ENCODE measurements around the gene LPP.

LPP gene

DNA sequence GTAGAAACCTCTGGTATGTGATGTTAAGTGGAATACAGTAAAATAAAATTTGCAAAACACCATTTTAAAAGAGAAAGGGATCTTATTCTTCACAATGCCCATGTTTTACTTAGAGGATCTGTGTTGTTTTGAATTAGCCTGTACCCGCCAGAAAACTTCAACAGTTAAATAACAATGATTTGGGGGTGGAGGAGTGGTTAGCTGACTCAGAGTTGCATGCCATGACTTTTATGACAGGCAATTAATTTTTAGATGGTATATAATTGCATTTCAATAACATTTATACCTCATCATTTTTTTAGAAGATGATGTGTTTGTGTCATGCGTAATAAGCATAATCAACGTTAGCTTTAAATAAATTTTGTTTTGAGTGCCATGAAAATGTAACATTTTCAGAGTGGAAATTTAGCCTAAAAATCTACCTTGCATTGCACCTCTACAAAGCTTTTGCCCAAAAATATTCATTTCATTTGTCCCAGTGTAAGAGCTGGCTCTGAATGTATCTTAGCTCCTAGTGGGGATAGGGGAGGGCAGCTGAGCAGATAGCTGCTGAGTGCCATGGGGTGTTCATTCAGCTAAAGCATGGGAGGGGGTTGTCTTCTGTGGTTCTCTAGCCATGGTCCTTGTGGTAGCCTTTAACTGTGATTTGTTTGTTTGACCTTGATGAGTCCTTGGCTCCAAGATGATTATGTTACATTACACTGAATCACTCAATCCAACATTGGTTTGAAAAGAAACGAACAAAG, 379.8 kb downstream of the LPP start:
- DNase-seq, result no peak

DNA sequence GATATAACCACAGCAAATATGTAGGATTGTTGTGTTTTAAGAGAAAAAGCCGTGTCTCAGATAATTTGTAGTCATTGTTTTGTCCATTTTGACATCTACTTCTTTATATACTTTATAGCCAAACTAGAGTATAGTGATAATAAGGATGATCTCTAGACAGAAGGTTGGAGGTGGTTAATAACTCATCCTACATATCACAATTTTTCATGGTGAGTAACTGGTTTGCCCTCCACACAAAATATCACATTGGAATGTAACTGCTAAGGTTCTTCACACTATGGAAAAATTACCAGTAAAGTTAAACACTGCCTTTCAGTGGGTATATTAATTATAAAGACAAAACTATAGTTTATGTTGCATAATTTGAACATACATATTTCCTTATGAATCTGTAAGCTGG, 380.7 kb downstream of the LPP start:
- no peak for DNase-seq

DNA sequence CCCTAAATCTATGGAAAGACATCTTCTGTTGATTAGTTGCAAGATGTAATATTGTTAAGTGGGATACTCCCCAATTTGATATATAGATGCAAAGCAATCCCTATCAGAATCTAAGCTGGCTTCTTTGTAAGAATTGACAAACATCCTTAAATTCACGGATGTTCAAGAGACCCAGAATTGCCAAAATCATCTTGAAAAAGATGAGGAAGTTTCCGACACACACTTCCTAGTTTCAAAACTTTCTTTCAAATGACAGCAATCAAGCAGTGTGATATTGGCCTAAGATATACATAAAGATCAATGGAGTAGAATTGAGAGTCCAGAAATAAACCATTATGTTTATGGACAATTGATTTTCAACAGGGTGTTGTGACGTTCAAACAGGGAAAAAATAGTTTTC, 383.6 kb downstream of the LPP start:
- no peak for DNase-seq

DNA sequence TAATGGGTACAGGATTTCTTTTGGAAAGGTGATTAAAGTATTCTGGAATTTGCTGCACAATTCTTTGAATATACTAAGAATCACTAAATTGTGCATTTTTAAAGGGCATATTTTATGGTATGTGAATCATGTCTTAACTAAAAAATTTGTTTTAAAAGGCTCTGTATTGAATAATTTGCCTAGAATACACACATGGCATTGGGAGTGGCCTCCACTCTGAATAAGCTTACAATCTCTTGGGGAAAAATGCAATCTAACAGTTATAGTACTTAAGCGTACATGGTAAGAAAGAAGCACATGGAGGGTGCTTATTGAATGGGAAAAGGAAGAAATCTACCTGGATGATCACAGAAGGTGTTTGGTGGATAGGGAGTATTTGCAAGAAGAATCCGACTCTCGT, 385.1 kb downstream of the LPP start:
- no peak for DNase-seq

DNA sequence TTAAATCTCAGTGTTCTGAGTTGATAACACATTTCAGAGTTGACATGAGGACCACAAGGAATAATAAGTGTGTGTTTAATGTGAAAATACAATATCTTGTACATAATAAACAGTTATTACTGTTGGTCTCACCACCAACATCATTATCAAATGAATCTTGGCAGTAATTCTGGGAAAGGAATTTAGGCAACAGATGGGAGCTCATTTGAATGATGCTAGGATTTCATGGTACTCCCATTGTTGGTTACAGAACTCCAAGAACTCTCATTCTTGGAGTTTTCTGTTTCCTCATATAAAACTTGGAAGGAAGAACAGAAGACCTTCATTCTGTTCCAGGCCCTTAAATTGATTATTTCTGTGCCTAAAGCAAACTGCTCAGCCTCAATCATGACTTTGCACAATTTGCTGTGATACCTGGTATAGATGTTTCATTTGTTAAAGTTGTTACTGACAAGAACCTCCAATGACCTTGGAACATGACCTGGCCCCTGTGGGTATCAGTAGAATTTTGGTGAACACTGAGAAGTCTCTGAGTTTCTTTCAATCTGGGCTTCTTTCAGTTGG, 385.8 kb downstream of the LPP start:
- DNase-seq, result no peak

DNA sequence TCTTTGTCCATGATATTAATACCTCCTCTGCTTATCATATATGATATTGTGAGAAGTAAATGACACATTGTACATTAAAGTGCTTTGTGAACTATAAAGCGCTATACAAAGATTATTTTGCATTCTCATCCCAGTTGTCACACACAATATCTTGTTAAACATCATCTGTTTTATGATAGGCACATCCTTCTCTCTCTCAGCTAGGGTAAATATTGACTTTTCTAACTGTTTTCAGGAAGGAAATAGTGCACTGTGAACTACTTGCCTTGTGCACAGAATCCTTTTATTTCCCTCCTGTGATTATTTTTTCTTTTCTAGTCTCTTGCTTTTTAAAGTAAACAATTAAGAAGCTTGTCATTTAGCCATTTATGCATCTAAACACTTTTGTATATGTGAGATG, 388.2 kb downstream of the LPP start:
- no peak for DNase-seq

DNA sequence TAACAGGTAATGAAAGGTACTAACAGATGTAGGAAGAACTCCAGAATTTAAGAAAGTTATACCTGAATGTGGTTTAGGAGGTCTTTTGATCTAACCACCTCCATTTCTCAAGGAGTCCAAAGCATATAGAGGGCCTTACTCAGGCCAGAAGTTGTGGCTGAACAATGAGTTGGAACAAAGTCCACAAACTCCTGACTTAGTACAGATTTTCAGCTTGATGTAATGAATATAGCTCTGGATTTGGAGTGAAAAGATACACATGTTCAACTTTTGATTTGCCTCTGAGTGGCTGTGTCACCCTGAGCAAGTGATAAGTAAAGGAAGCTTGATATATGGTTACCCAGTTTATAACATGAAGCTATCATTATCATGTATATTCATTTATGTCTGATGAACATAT, 390.1 kb downstream of the LPP start:
- no peak for DNase-seq

DNA sequence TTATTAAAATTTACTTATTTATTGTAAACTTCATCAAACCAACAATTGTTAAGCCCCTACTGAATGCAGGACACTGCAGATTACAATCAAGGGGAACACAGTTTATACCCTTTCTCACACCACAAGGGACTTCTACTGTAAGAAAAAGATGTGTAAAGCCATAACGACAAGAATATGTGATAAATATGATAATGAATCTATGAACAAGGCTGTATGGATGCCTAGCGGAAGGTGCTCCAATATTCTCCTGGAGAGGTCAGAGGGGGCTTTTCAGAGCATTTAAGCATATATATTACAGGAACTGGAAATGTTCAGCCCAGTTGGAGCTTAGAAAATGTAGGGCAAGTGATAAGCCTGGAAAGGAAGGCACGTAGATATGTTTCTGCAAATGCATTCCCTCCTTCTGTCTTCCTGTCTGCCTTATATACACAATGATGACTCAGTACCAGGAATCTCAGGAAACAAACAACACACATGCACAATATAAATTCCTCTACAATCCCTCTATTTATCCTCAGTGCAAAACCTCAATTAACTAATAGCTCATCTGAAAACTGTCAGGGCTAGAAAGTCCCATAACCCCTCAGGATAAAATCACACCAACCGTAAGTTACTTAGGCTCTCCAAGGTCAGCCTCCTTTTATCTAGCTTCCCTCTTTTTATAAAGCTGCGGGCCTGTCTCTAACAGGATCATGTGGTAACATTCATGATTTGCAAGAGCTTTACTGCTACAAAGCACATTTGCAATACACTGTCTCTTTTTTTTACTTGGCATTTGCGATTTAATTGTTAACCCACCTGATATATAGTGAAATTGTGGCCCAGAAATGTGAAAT, 393.1 kb downstream of the LPP start:
- DNase-seq, result no peak

DNA sequence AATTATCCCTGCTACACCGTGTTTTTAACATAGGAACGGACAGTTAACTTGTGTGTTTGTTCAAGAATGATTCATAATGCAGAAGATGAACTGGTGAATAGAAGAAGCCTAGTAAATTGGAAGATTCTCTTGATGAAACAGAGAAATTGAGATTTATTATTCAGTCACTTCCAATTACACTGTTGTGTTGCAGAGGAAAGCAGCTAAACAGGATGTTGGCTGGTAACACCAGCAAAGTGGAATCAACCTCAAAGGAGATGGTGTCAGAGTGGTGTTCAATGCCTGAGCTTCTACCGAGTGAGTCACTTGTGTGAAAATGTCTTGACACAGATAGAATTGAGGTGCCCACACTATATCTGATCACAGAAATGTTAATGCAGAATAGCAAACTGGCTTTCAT, 399.6 kb downstream of the LPP start:
- DNase-seq, result no peak

DNA sequence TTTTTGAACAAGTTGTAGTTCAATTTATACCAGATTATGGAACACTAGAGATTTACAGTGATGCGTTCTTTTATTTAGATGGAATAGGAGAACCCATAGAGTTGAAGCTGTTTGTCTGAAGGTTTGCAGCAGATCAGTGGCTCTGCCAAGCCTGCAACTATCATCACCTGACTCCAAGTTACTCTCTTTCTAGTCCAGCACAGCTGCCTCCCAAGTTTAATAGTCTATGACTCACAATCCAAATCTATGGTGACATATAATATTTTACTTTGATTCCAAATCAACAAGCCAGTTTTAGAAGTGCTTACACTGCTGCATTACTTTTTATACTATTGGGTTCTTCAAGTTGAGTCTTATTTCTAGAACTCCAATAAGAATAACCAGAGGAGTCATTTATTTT, 400.4 kb downstream of the LPP start:
- no peak for DNase-seq

DNA sequence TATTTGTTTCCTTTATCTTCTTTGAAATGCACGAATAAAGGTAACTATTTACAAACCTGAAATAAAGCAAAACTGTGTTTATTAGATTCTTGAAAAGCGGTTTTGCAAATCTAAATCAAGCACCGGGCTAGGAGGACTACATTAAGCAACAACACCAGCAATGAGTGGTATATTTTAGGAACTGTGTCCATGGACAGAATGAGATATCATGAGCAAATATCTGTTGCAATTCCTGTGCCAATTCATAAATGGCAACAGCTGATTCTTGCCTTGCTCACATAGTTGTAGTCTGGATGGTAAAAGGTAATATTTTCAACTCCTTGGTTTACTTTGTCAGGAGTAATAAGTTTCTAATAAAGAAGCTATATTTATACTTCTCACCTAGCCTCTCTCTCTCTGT, 403.3 kb downstream of the LPP start:
- no peak for DNase-seq

DNA sequence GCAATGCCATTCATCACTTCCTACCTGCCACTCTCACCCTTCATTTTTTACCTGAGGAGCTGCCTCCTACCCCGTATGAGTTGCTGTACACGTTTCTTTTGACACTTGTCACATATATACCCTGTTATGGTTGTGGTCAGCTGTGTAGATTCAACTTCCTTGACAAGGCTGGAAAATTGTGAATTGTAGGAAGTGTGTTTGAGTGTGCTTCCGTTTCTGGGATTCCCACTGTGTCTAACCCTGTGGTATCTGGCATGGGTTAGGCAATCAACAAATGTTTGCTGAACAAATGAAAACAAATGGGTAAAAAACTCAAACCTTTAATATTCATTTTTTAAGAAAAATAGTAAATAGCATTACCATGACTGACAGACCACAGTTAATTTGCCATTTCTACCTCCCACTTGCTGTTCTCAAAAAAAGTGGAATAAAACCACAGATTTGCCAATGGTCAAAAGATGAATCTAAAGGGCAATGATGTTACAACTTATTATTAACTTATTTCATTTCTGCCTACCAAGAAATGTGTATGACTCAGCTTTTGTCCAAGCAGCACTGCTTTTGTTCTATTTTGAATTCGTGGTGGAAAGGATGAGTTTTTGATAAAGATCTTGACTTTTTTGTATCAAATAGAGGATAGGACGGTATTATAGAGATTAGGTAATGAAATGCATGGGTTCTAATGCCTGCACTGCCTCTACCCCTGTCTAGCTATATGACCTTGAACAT, 404.6 kb downstream of the LPP start:
- DNase-seq, result no peak

DNA sequence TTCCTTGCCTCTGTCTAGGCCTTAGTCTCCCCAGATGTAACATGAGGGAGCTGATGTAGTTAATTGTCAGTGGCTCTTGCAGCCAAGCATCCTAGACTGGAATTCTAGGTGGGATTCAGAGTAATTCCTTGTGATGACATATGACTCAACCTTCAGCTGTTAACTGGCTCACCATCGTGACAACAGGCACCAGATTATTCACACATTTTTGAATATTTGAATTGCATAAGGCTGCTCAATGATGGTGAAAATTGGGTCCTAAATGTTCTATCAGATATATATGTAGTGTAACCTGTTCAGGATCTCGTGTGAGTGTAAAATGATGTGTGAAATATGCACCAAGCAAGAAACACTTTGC, 405.1 kb downstream of the LPP start:
- DNase-seq, result no peak

DNA sequence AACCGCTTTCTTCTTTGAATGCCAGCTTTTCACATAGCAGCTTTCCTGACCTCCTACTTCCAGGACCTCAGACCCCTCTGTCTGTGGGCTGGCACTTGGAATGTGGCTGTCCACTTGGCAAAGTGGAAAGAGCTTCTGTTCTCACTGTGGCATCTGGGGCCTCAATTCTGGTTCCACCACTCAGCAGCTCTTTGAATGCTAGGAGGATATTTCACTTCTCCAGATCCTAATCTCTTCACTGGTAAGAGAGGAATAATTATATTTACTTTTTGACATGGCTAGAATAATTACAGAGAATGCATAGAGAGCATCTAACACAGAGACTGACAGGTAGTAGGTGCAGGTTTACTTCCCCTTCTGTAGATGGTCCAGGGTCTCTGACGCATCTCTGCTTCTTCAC, 405.9 kb downstream of the LPP start:
- no peak for DNase-seq

DNA sequence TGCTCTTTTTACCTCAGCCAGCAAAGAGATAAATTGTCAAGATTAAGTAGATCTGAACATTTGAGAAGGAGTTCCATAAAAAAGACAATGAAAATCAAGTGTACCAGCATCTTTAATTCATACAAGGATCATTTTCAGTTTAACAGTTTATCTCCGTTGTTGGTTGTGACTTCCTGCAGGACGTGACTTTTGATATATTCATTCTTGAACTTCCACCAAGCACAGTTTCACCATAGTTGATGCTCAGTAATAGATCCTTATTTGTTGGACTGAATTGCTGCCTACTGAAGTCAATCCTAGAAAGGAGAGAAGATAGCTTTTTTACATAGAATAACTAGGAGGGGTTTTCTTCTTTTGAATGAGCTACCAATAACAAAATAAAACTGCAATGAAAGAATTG, 408.2 kb downstream of the LPP start:
- no peak for DNase-seq

DNA sequence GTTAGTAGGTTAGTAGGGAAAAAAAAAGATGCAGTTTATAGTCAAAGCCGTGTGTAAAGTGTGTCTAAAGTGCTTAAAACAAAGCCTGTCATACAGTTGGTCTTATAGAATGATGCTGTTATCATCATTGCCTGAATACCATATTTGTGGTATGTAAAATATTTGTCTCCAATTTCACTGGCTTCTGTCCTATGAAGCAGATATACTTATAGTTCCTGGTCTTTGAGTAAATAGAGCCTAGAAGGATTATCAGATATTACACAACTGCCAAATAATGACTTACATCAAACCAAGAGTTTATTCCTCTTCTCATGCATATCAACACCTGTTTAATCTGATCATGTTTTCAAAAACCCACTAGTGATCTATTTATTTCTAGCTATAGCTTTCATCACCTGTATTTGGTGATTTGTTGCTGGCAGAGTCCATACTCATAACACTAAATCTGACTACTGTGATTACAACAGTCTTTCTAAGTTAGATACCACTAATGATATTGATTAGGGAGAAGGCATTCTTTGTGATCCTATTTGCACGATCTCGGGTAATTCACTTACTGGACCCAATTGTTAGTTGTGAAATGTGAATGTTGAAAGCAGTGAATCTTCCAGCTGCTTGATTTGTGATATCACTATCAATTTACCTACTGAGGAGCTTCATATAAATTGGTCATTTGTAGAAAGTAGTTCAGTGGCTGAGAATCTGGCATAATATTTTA, 413.7 kb downstream of the LPP start:
- DNase-seq, result no peak

DNA sequence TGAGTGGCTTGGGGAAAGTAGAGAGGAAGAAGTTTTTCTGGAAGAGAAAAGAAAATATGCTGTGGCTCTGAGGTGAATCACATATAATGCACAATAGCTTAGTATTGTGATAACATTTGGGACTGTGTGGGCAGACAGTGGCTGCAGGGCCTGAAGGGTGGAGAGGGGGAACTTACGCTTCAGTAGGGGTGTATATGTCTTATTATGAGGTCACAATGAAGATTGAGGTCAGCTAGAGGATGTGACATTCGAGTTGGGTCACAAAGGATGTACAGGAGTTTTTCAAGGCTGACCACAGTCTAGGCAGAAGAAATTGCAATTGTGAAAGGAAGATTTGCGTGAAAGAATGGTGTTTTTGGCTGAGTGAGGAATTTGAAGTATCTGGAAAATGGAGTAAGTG, 414.8 kb downstream of the LPP start:
- DNase-seq, result no peak

DNA sequence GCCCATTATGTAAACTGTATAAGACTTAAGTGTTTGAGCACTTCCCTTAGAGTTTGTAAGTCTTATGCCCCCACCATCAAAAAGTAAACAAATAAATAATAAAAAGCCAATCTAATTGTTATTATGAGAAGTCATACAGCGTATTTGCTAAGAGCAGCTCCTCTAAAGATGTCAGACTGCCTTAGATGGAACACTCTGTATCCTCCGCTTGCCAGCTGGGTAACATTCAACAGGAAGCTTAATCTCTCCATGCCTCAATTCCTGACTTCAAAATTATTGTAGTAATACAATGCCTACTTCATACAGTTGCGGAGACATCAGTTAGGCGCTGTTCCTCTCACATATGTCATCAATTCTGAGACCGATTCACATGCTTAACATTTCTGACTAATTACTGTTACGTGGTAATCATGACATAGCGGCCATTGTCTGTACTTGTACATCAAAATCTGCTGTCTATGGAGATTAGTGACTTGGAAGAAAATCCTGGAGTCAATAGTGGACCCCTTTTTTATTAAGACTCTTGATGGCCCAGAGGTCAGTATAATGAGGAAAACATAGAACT, 417.7 kb downstream of the LPP start:
- no peak for DNase-seq

DNA sequence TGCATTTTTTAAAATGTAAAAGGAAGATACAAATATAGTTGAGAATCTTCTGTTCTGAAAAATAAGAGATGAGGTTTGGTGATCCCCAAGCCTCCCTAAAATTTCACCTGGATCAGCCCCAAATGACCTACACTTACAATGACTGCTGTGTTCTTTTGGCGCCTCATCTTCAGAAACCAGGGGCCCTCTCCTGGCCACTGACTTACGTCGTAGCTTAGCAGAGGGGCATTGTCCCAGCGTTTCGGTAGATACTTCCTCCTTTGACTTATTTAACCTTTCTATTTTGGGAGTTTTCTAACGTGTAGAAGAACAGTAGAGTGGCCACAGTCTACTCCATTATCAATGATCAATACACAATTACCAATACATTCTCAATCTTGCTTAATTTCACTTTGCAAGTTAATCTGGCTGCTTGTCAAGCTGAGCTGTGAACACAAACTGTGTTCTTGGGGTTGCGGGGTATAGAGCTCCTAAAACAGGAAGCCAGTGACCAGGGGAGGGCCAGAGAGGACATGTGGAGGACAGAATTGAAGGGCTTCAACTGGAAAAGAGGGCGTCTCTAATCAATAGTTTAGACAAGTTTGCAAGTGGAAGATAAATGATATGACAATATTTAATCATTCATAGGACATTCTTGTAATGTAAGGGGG, 419.5 kb downstream of the LPP start:
- no peak for DNase-seq

DNA sequence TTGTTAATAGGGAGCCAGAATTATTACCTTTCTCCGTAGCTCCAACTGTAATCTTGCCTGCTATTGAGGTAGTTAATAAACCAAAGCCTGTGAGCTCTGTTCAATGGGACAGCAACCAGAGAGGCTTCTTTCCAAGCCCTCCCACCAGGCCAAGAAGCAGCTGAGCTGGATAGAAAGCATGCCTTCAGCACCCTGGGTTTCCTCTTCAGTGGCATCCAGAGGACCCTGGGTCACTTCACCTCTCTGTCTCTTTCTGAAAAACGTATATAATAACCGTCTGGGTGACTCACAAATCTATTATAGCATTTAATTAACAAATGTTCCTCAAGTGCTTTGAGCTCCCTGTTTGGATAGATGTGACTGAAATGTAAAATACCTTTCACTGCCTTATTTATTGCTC, 420.0 kb downstream of the LPP start:
- DNase-seq, result no peak

DNA sequence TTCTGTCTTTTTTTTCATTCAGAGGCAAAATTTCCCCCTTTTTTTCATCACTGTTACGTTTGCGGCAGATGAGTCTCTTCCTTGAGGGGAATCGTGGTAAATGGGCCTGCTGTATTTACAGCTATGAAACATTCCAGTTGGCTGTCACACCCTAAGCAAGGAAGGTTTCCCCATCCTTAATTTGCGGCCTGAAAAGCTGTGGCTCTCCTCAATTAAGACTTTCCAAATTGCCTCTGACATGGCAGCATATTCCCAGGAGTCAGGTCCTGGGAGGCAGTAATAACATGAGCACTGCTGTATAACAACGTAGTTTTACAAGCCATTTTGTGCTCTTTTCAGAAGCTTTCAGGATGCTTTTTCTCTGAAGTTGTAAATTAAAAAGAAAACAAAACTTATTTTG, 420.9 kb downstream of the LPP start:
- DNase-seq, result no peak

DNA sequence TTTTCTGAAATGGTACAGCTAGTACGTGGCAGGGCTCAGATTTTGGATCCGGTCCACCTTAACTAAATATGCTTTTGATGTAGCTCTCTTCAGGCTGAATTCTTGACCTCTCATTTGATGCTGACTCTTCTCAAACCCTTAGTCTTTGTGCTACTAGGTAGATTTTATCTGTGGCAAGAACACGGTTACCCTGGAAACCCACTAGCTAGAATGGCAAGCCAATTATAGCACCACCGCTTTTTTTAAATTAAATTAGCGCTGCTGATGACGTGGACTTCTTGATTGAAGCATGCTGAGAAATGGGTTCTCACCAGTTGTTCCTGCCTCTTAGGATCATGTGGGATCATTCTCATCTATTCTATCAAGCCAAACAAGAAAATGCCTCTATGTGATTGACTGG, 421.5 kb downstream of the LPP start:
- DNase-seq, result no peak
